Measurements from ENCODE around the gene NPTXR. TPM values are rescaled to one million over a fixed set of nuclear protein-coding genes. Genes with fewer than 3 reads are reported as not detected.

NPTXR gene
- total RNA-seq, 1 experiment from 2014 or later: 12.8 TPM

GRCh38 chr22:38784856-38785255 lies 59.0 kb downstream of the NPTXR start:
- H3K9me3 ChIP-seq (ENCODE audit: control insufficient read depth in 1 of 2, insufficient read depth in 1 of 2, low read depth in 1 of 2, low read length in 2 of 2): no peaks in the 10 kb centered on the region
- H3K9ac ChIP-seq (ENCODE audit: low read length): no peak overlapping the region
- TF ChIP-seq ATF3 (IDR thresholded peaks at IDR 0.05): no peak
- TF ChIP-seq REST (IDR thresholded peaks at IDR 0.05; ENCODE audit: low read depth): no peak
- no peak for TF ChIP-seq POLR2A (IDR thresholded peaks at IDR 0.05; ENCODE audit: borderline replicate concordance, extremely low read depth, insufficient read depth, insufficient read length)
- no peak for TF ChIP-seq SIN3A (IDR thresholded peaks at IDR 0.05; ENCODE audit: low read depth)
- no peak for TF ChIP-seq RAD21 (IDR thresholded peaks at IDR 0.05; ENCODE audit: low read depth)
- TF ChIP-seq SP1 (IDR thresholded peaks at IDR 0.05; ENCODE audit: low read depth): no peak
- no peak for TF ChIP-seq ZNF274 (IDR thresholded peaks at IDR 0.05; ENCODE audit: low read depth, low read length)
- no peak for TF ChIP-seq EZH2phosphoT487 (IDR thresholded peaks at IDR 0.05; ENCODE audit: borderline replicate concordance)
- TF ChIP-seq YY1 (IDR thresholded peaks at IDR 0.05; ENCODE audit: extremely low read depth, insufficient replicate concordance, low read depth, low read length): no peak
- BruUV-seq (replicated peaks): no TSS peak
- H3K4me2 ChIP-seq (ENCODE audit: low read length): no peak overlapping the region
- intact Hi-C loops (cut with micrococcal nuclease): no loop called here
- RAD21 ChIA-PET (ENCODE audit: low non-redundant PET in 1 of 2, low total read pairs in 2 of 2, uncharacterized antibody in 2 of 2, unreplicated experiment in 2 of 2): no interaction called here
- no peaks in the 10 kb centered on the region for H3K79me2 ChIP-seq (ENCODE audit: insufficient read depth, low read length)
- H3K9me2 ChIP-seq (ENCODE audit: insufficient read depth): no peaks in the 10 kb centered on the region
- no peak overlapping the region for H3K4me3 ChIP-seq (replicated peaks in 1 of 2; ENCODE audit: low read depth in 1 of 2, low read length in 2 of 2)
- ATAC-seq (no peak), DNase-seq (ENCODE audit: low read depth, low spot score) (no peak)
- POLR2A ChIA-PET: no interaction called here
- no peaks in the 10 kb centered on the region for H3K27me3 ChIP-seq (ENCODE audit: insufficient read depth, low read length)
- H3K27ac ChIP-seq (ENCODE audit: low read depth, low read length): no peak overlapping the region
- H3K36me3 ChIP-seq (ENCODE audit: control insufficient read depth in 1 of 2, insufficient read depth in 2 of 2, low read length in 2 of 2): no peaks in the 10 kb centered on the region
- no peak overlapping the region for H2AFZ ChIP-seq (ENCODE audit: low read depth, low read length, poor library complexity, severe bottlenecking)
- CTCF ChIA-PET: interaction anchor here (1.8 kb wide), 1 partner anchor 16 kb away, joined by 9 read pairs; no protein-coding TSS in a partner anchor
- no peaks in the 10 kb centered on the region for H4K20me1 ChIP-seq (ENCODE audit: insufficient read depth)
- H3K4me1 ChIP-seq (ENCODE audit: control insufficient read depth in 1 of 2, insufficient read depth in 2 of 2, low read length in 2 of 2): peaks cover 6 to 9% of the 10 kb centered on the region in 2 experiments; a peak in 3 of 4 replicates

Data from HCT116 (cell line).